Stimulated activated CD4-positive, alpha-beta T cell treated with anti-CD3 and anti-CD28 coated beads, Interleukin-15, amount 100 ng/mL, for 48 hours (primary cell): ENCODE data around the gene ZNF628.

Source experiments
- DNase-seq, 2 donors: peaks; one replicate each; pipeline ENCODE4 v3.0.0-alpha.2; 2020; ENCODE audit warnings: low read depth in 2 of 2

The ZNF628 gene

DNA sequence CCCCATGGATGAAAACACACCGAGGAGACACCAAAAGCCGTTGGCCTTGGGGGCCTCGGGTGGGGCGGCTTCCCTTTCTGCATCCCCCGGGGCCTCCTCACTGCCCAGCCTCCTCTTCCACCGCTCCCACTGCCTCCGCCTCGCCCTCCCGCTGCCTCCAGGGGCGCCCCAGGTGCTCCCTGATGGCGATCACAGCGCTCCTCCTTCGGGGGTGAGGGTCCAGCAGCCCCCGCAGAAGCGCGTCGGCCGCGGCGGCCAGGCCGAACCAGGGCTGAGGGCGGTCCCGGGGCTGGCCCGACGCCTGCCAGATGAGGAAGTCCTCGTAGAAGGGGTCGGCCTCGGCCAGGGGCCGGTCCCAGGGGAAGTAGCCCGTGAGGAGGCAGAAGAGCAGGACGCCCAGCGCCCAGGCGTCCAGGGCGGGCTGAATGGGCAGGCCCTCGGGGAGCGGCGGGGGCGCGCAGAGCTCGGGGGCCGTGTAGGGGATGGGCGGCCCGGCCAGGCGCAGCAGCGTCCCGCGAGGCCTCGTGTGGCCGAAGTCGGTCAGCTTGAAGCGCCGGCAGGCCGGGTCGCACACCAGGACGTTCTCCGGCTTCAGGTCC is 53.3 kb downstream of the ZNF628 start:
- no peak for DNase-seq

DNA sequence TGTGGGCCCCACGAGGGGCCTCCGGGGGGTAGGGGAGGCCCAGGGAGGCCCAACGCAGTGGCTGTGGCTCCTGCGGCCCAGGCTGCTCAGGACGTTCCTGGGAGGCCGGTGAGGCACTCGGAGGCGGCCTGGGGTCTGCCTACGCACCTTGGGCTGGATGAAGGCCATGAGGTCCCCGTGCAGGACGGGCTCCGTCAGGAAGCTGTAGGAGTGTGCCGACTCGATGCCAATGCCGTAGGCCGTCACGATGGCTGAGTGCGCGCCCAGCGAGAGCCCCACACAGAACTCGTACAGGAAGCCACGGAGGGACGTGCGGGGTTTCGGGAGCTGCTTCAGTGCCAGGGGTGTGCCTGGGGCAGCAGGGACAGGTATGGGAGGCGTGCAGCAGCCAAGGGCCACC is 54.6 kb downstream of the ZNF628 start:
- DNase-seq, result no peak
